Stimulated activated CD8-positive, alpha-beta memory T cell treated with anti-CD3 and anti-CD28 coated beads, Interleukin-15, amount 100 ng/mL, for 4 hours (primary cell): ENCODE data around the gene PCDH12.

Experiments
- DNase-seq, 2 donors: peaks; one replicate each; pipeline ENCODE4 v3.0.0-alpha.2; 2020; ENCODE audit warnings: low read depth in 2 of 2

PCDH12 gene

DNA sequence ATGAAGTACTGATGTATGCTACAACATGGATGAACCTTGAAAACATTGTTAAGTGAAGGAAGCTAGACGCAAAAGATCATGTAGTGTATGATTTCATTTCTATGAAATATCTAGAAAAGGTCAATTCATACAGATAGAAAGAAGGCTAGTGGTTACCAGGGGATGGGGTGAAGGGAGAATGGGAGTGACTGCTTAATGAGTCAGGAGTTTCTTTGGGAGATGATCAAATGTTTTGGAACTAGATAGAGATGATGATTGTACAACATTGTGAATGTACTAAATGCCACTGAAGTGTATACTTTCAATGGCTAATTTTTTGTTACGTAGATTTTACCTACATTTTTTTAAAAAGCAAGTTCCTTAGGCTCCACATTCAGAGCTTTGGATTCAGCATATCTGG, 49.2 kb downstream of the PCDH12 start:
- DNase-seq: no peak

DNA sequence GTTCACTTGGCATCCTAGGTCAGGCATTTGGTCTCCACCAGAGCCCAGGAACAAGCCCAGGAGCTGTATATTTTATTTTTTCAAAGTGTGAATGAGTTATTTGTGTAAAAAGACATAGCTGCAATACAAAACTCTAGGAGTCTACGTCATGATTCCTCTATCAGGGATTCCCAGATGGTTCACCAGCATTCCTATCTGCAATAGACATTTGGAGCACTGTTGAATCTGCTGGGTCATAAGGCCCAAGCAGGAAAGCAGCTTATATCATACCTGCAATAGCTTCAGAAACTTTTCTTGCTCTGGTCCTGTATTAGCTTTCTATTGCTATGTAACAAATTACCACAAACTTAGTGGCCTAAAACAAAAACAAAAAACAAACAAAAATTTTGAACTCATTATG, 51.0 kb downstream of the PCDH12 start:
- DNase-seq: no peak

DNA sequence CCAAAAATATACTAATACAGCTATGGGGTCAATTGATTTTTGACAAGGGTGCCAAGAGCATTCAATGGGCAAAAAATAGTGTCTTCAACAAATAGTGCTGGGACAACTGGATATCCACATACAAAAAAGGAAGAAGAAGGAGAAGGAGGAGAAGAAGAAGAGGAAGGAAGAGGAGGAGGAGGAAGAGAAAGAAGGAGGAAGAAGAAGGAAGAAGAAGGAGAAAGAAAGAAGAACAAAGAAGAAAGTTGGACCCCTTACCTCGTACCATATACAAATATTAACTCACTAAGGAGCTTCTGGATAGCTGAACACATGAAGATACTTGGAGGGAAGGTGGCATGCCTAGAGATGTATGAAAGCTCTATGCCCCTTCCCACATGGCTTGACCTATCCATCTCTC, 51.5 kb downstream of the PCDH12 start:
- DNase-seq: no peak

DNA sequence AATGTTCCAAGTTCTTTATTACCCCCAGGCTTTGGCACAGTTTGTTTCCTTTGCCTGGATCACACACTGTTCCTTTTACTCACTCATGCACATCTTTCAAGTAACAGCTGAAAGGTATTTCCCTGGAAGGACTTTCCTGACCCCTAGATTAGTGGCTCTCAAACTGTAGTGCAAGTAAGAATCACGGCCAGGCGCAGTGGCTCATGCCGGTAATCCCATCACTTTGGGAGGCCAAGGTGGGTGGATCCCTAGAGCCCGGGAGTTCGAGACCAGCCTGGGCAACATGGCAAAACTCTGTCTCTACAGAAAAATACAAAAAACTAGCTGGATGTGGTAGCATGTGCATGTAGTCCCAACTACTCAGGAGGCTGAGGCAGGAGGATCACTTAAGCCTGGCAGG, 53.5 kb downstream of the PCDH12 start:
- DNase-seq: no peak

DNA sequence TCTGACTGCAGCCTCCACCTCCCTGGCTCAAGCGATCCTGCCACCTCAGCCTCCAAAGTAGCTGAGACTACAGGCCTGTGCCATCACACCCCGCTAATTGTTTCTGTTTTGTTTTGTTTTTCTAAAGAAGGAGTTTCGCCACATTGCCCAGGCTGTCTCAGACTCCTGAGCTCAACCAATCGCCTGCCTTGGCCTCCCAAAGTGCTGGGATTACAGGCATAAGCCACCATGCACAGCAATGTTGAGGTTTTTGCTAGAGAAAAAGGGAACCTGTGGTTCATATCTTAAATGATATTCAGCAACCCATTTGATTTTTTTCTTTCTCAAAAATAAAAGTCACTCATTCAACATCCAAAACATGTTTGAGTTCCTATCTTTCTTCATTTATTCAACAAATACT, 54.7 kb downstream of the PCDH12 start:
- no peak for DNase-seq

DNA sequence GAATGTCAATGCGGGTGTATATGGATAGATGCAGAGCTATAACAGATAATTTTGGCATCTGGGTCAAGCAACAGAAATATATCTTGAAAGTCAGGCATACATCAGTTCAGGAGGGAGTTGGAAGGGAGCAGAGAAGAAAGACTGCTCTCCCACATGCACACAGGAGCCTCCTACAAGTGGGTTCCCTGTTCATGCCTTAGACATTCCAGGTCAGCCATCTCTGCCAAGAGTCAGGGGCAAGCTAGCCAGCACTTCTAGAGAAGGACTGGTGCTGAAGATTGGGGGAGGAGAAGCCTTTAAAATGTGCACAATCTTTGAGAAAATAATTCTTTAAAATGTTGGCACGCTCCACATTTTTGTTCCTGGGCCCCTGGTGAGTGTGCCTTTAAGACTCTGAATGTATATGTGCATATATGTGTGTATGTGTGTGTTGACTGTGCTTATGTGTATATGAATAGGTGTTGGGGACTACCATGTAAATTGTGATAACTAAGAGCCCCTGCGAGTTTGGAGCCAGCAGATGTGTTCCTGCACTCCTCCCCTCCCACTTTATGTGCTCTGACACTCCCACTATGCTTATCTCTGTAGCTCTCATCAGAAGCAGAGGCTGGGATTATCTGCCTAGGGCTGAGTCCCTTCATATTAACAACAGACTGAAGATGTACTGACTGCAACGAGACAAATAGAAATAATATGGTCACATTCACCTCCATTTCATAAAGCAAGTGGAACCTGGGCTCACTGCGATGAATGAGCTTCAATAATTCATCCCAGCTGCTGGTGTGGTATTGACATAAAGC, 55.8 kb downstream of the PCDH12 start:
- no peak for DNase-seq

DNA sequence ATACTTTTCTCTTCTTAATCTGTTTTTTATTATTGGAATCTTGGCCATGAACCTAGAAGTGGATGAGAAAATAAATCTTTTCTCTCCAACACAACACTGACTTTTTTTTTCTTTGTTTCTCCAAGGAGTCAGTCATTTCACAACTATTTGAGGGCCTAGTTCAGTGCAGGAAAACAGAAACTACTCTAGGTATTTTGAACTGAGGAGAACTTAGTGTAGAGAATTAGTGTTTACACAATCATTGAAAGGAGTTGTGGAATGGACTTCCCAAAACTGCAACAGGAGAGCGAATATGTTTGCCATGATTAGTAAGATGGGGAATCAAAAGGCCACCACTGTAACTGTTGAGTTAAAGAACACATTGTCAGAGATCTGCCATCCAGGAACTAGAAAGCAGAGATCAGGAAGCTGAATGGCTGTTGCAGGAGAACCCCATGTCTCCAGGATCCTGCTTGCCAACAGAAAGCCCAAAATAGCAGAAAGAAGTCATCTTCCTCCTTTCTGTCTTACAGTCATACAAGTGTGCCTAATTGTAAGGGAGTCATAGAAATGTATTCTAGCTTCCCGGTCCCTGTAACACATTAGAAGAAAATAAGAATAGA, 59.5 kb downstream of the PCDH12 start:
- DNase-seq: no peak

DNA sequence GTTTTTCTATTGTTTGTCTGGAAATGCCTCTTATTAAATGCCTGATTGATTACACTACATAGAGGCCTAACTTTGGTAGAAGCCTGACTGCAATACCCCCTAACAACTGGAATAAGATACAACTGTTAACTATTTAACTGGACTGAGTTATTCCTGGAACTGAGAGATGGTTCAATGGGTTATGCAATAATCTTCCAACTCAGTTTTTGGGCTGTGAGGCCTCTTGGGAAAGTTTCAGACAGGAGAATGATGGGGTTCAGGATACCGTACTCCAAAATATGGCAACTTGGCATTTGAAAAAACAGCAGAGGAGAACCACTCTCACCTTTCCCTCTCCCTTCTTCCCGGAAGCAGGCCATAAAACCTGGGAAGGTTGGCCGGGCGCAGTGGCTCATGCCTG, 60.6 kb downstream of the PCDH12 start:
- no peak for DNase-seq
